HG03108 (cell line): Measurements from ENCODE around the gene TRIP13.
"Not testable (repeated sequence)": the region's sequence is repeated elsewhere in the genome, so short reads cannot be mapped to it uniquely, and the experiment has no call there.

Experiments
- ATAC-seq: cut with Tn5 transposase; IDR thresholded peaks from one replicate; pipeline ENCODE4 v1.9.1; 2021; ENCODE audit warnings: moderate library complexity; ENCODE audit not compliant: unreplicated experiment

Gene TRIP13

GRCh38 chr5:871596-872298 lies 20.9 kb upstream of the TRIP13 start:
- ATAC-seq: no peak

GRCh38 chr5:872301-872700 lies 20.4 kb upstream of the TRIP13 start:
- no peak for ATAC-seq

GRCh38 chr5:873328-873727 lies 19.4 kb upstream of the TRIP13 start:
- peak; percentile 58 for ATAC-seq

- no peak for ATAC-seq
Measured at GRCh38 chr5:875931-876330, 16.8 kb upstream of the TRIP13 start.

GRCh38 chr5:876398-877365 lies 16.0 kb upstream of the TRIP13 start:
- ATAC-seq: no peak

GRCh38 chr5:878125-878524 lies 14.6 kb upstream of the TRIP13 start:
- ATAC-seq: no peak

- not testable (repeated sequence) for ATAC-seq
Measured at GRCh38 chr5:878677-879076, 14.0 kb upstream of the TRIP13 start.

GRCh38 chr5:880816-881550 lies 11.7 kb upstream of the TRIP13 start:
- no peak for ATAC-seq

GRCh38 chr5:881551-881935 lies 11.1 kb upstream of the TRIP13 start:
- ATAC-seq: no peak

- ATAC-seq: no peak
Measured at GRCh38 chr5:882253-883183, 10.2 kb upstream of the TRIP13 start.

GRCh38 chr5:883475-884181 lies 9.1 kb upstream of the TRIP13 start:
- ATAC-seq: no peak

GRCh38 chr5:884345-885126 lies 8.1 kb upstream of the TRIP13 start:
- ATAC-seq: no peak

GRCh38 chr5:885127-885442 lies 7.6 kb upstream of the TRIP13 start:
- ATAC-seq: no peak

GRCh38 chr5:885529-885928 lies 7.2 kb upstream of the TRIP13 start:
- ATAC-seq: no peak

GRCh38 chr5:886036-886435 lies 6.6 kb upstream of the TRIP13 start:
- ATAC-seq: no peak

GRCh38 chr5:886716-887325 lies 5.9 kb upstream of the TRIP13 start:
- no peak for ATAC-seq

GRCh38 chr5:887947-888637 lies 4.6 kb upstream of the TRIP13 start:
- ATAC-seq: no peak

- no peak for ATAC-seq
Measured at GRCh38 chr5:888638-889035, 4.0 kb upstream of the TRIP13 start.
